ENCODE data around the gene GABARAP. TPM values are rescaled to one million over a fixed set of nuclear protein-coding genes. Genes with fewer than 3 reads are reported as not detected.
A peak's percentile ranks its signal among the peaks of the same experiment; 100 is the strongest.

Gene GABARAP
- total and polyA plus RNA-seq, 10 of the 15 experiments (the other 5 are each of a cell fraction or from before 2014, with no cell fraction given) = 134 to 613 (median 285) TPM

DNA sequence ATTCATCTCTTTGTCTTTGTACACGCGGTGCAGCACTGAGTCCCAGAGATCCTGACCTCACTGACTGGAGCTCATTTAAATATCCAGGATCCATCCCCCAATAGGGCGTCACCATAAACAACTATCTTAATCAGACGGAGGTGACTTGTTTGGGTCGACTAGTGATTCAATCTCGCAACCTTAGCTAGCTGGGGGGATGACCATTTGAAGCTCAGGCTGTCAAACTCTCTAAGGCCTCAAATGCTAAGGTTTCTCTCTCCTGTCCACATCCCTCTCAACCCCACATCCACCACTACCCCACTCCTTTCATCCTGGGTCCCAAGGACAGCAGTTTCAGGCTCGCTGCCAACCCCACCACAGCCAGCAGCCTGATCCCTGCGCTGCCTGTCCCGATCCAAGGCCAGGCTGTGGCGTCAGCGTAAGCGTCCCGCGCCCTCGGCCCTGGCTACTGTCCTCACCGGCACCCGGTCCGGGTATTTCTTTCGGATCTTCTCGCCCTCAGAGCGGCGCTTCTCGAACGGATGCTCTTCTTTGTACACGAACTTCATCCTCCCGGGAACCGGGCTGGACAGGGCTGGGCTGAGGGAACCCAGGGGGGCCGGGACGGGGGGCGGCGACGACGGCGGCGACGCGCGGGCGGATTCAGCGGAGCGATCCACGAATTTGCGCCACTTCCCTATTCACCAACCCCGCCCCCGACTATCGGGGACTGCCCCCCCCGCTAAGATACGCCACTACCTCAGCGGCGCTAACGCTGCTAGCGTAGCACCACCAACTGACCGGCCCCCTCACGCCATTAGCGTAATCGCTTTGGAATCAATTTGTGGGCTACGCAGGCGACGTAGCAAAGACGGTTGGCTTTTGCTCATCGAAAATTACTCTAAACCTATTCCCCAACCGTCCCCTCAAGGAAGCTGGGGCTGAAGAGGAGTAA is at the start of gene GABARAP (continued):
- TF ChIP-seq ZNF687 (IDR thresholded peaks at IDR 0.05) = 0 out of 2 replicates have a peak, but pooled peaks have one; percentile 35
- TF ChIP-seq GABPA (IDR thresholded peaks at IDR 0.05; ENCODE audit: low read depth) = no peak
- TF ChIP-seq STAT1 (conservative IDR thresholded peaks at IDR 0.05) = no peak
- TF ChIP-seq, protein P1, sequence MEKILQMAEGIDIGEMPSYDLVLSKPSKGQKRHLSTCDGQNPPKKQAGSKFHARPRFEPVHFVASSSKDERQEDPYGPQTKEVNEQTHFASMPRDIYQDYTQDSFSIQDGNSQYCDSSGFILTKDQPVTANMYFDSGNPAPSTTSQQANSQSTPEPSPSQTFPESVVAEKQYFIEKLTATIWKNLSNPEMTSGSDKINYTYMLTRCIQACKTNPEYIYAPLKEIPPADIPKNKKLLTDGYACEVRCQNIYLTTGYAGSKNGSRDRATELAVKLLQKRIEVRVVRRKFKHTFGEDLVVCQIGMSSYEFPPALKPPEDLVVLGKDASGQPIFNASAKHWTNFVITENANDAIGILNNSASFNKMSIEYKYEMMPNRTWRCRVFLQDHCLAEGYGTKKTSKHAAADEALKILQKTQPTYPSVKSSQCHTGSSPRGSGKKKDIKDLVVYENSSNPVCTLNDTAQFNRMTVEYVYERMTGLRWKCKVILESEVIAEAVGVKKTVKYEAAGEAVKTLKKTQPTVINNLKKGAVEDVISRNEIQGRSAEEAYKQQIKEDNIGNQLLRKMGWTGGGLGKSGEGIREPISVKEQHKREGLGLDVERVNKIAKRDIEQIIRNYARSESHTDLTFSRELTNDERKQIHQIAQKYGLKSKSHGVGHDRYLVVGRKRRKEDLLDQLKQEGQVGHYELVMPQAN (conservative IDR thresholded peaks at IDR 0.05) = peak; percentile 90
- TF ChIP-seq PAX5 (IDR thresholded peaks at IDR 0.05; ENCODE audit: borderline replicate concordance, low read depth, low read length) = no peak
- peak; percentile 97 for TF ChIP-seq ZNF217 (IDR thresholded peaks at IDR 0.05)
- TF ChIP-seq ATF7 (IDR thresholded peaks at IDR 0.05; ENCODE audit: low read depth) = no peak
- TF ChIP-seq EGR1 (IDR thresholded peaks at IDR 0.05; ENCODE audit: borderline replicate concordance in 1 of 2, low read depth in 2 of 2, low read length in 2 of 2) = peak in 1 of 2 experiments; percentile 87; a peak in 2 of 3 replicates
- TF ChIP-seq ZBTB33 (IDR thresholded peaks at IDR 0.05) = no peak
- peak; percentile 41; the same call in 1 of the 2 replicates for TF ChIP-seq TAF1 (IDR thresholded peaks at IDR 0.05; ENCODE audit: borderline replicate concordance, low read depth, low read length)
- peak; percentile 53 to 72; a peak in 3 of 4 replicates for TF ChIP-seq BHLHE40 (IDR thresholded peaks at IDR 0.05; ENCODE audit: borderline replicate concordance in 1 of 2, low read depth in 2 of 2, low read length in 1 of 2)
- no peak for TF ChIP-seq SMARCA5 (IDR thresholded peaks at IDR 0.05)
- TF ChIP-seq SIX5 (IDR thresholded peaks at IDR 0.05; ENCODE audit: low read depth, low read length, severe bottlenecking) = no peak
- no peak for TF ChIP-seq KDM1A (IDR thresholded peaks at IDR 0.05; ENCODE audit: borderline replicate concordance)
- no peak for TF ChIP-seq NR2C1 (IDR thresholded peaks at IDR 0.05)
- TF ChIP-seq E2F8 (IDR thresholded peaks at IDR 0.05; ENCODE audit: low read depth, partially characterized antibody) = no peak
- TF ChIP-seq SPI1 (IDR thresholded peaks at IDR 0.05; ENCODE audit: borderline replicate concordance, insufficient read depth, low read depth, low read length) = peak; percentile 87
- no peak for TF ChIP-seq KLF5 (IDR thresholded peaks at IDR 0.05; ENCODE audit: partially characterized antibody)

Measured in GM12878 (cell line).